Uterus (tissue), 4 donors: ENCODE data around the gene MAPK8IP1. TPM values are rescaled to one million over a fixed set of nuclear protein-coding genes. Genes with fewer than 3 reads are reported as not detected.
A peak's percentile ranks its signal among the peaks of the same experiment; 100 is the strongest.

Experiments used
- DNase-seq, 2 donors: peaks; one replicate each; pipeline ENCODE4 v3.0.0-alpha.2; 2019 to 2020
- H3K27ac ChIP-seq, 2 donors: fragments of 200-600 bp; sonication (generic); 1 replicate in 1 of 2; 2 replicates in 1 of 2; pipeline ENCODE4 v1.5.1; 2016 to 2018
- H3K27me3 ChIP-seq, 2 donors: fragments of 200-600 bp; sonication (generic); one replicate each; pipeline ENCODE4 v1.5.1; 2018 to 2019; ENCODE audit warnings: control low read depth in 1 of 2
- H3K36me3 ChIP-seq, 2 donors: fragments of 200-600 bp; sonication (generic); one replicate each; pipeline ENCODE4 v1.5.1; 2019; ENCODE audit warnings: control low read depth in 1 of 2
- H3K4me1 ChIP-seq, 2 donors: fragments of 200-600 bp; sonication (generic); one replicate each; pipeline ENCODE4 v1.5.1; 2018 to 2019; ENCODE audit warnings: control low read depth in 1 of 2
- H3K4me3 ChIP-seq, 2 donors: fragments of 200-600 bp; sonication (generic); 1 replicate in 1 of 2; 2 replicates in 1 of 2; pipeline ENCODE4 v1.5.1; 2018 to 2019; ENCODE audit warnings: mild to moderate bottlenecking in 1 of 2
- H3K9me3 ChIP-seq, 2 donors: fragments of 200-600 bp; sonication (generic); one replicate each; pipeline ENCODE4 v1.5.1; 2019; ENCODE audit warnings: control low read depth in 1 of 2
- CTCF ChIP-seq, 4 experiments: fragments of 200-600 bp in 2 of 4; fragments of 450-650 bp in 2 of 4; sonication (generic) in 2 of 4; IDR thresholded peaks; one replicate each; pipeline ENCODE4 v1.5.1; 2016 to 2019; ENCODE audit warnings: antibody characterized with exemption in 4 of 4, mild to moderate bottlenecking in 2 of 4, moderate library complexity in 1 of 4
- POLR2A ChIP-seq, 2 donors: fragments of 450-650 bp; IDR thresholded peaks; one replicate each; pipeline ENCODE4 v1.6.1; 2016; ENCODE audit warnings: antibody characterized with exemption in 2 of 2, mild to moderate bottlenecking in 1 of 2, moderate library complexity in 1 of 2
- intact Hi-C: fragments of 100-400 bp; cut with DNase I; formaldehyde crosslinking; loops from one replicate; pipeline ENCODE4 v1.15.1; 2023; ENCODE audit warnings: low total_unique reads
- total RNA-seq, 4 donors: library from RNA; depleted of rRNA in 3 of 4; stranded (reverse); fragments of >200 nt in 3 of 4; gene quantifications; one replicate each; pipeline versions ENCODE4 v1.1.0 to v1.2.4, GENCODE V29; 2014 to 2023
- donor health status: DM: yes; HTN: yes; CAD: no.

Gene MAPK8IP1
- total RNA-seq, 4 donors from 2014 or later = 2.1 to 29.9 (median 20.0) TPM

DNA sequence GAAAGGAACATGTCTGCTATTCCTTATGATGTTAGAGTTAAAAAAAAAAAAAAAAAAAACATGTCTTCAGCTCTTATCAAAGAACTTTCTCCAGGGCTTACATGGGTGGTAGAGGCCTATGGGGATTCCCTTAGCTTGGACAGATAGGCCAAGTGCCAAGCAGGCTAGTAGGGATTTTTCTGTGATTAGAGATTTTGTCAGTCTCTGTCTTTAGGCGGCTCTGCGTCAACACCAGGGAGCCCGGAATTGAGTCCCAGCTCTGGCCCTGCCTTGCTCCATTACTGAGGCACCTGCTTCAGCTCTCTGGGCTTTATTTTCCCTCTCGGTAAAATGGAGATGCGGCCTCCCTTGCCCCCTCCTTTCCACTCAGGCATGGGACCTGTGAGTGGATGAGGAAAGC lies 25.1 kb upstream of the MAPK8IP1 start:
- no peak for DNase-seq
- Histone ChIP-seq H3K4me3 (no peak overlapping the region), H3K9me3 (no peaks in the 10 kb centered on the region), H3K27me3 (no peaks in the 10 kb centered on the region), H3K4me1 (peaks cover 31 to 36% of the 10 kb centered on the region in 2 donors), H3K27ac (peak overlapping the region; percentile 83 to 88), H3K36me3 (no peaks in the 10 kb centered on the region)
- TF ChIP-seq POLR2A (IDR thresholded peaks at IDR 0.05) (no peak), CTCF (IDR thresholded peaks at IDR 0.05) (no peak)
- intact Hi-C loops = no loop called here

GRCh38 chr11:45860764-45861510 lies 24.5 kb upstream of the MAPK8IP1 start:
- no peak for TF ChIP-seq CTCF (IDR thresholded peaks at IDR 0.05)
- TF ChIP-seq POLR2A (IDR thresholded peaks at IDR 0.05) = no peak
- H3K27ac ChIP-seq = peak overlapping the region; percentile 83 to 88
- H3K27me3 ChIP-seq = no peaks in the 10 kb centered on the region
- intact Hi-C loops = no loop called here
- H3K9me3 ChIP-seq = no peaks in the 10 kb centered on the region
- no peak overlapping the region for H3K4me3 ChIP-seq
- peaks cover 30 to 31% of the 10 kb centered on the region in 2 donors for H3K4me1 ChIP-seq
- no peaks in the 10 kb centered on the region for H3K36me3 ChIP-seq
- no peak for DNase-seq

GRCh38 chr11:45864041-45864440 lies 21.4 kb upstream of the MAPK8IP1 start:
- Histone ChIP-seq H3K4me1 (peaks cover 5 to 11% of the 10 kb centered on the region in 2 donors), H3K36me3 (no peaks in the 10 kb centered on the region), H3K4me3 (no peak overlapping the region), H3K27ac (no peak overlapping the region), H3K27me3 (no peaks in the 10 kb centered on the region), H3K9me3 (no peaks in the 10 kb centered on the region)
- DNase-seq = no peak
- TF ChIP-seq CTCF (IDR thresholded peaks at IDR 0.05) (no peak), POLR2A (IDR thresholded peaks at IDR 0.05) (no peak)
- intact Hi-C loops = no loop called here

GRCh38 chr11:45869551-45869950 lies 15.9 kb upstream of the MAPK8IP1 start:
- Histone ChIP-seq H3K4me1 (no peaks in the 10 kb centered on the region), H3K27me3 (no peaks in the 10 kb centered on the region), H3K4me3 (no peak overlapping the region), H3K36me3 (no peaks in the 10 kb centered on the region), H3K9me3 (no peaks in the 10 kb centered on the region), H3K27ac (no peak overlapping the region)
- intact Hi-C loops = no loop called here
- no peak for DNase-seq
- TF ChIP-seq CTCF (IDR thresholded peaks at IDR 0.05) = no peak
- no peak for TF ChIP-seq POLR2A (IDR thresholded peaks at IDR 0.05)

GRCh38 chr11:45870706-45871105 lies 14.7 kb upstream of the MAPK8IP1 start:
- Histone ChIP-seq H3K27me3 (no peaks in the 10 kb centered on the region), H3K4me1 (no peaks in the 10 kb centered on the region), H3K9me3 (no peaks in the 10 kb centered on the region), H3K4me3 (no peak overlapping the region), H3K36me3 (no peaks in the 10 kb centered on the region), H3K27ac (no peak overlapping the region)
- DNase-seq = no peak
- intact Hi-C loops = no loop called here
- no peak for TF ChIP-seq CTCF (IDR thresholded peaks at IDR 0.05)
- no peak for TF ChIP-seq POLR2A (IDR thresholded peaks at IDR 0.05)
